GM12878 (cell line): Measurements from ENCODE around the gene METTL14. TPM values are rescaled to one million over a fixed set of nuclear protein-coding genes. Genes with fewer than 3 reads are reported as not detected.

Experiments
- ATAC-seq: fragments of 200-7000 bp; cut with Tn5 transposase; 3 replicates; pipeline ENCODE4 v1.9.1; 2020; ENCODE audit warnings: mild to moderate bottlenecking, moderate library complexity
- BruUV-seq: library from RNA; stranded (reverse); fragments of 400-500 nt; replicated peaks from 2 replicates; lab custom pipeline; 2021; lab: Mats Ljungman, UMichigan
- CTCF ChIA-PET: fragments of 300-600 bp; sonication (Branson Sonifier 250); formaldehyde crosslinking; extraction: SDS; loops from one replicate; lab custom pipeline; 2021; ENCODE audit warnings: inconsistent platforms; lab: Yijun Ruan, JAX
- POLR2A ChIA-PET: fragments of 350-600 bp; formaldehyde crosslinking; extraction: SDS; loops from one replicate; lab custom pipeline; 2021; ENCODE audit warnings: inconsistent platforms; lab: Charles Lee
- RAD21 ChIA-PET: fragments of 300-600 bp; sonication (Branson Sonifier 250); formaldehyde crosslinking; loops from one replicate; lab custom pipeline; 2023; ENCODE audit warnings: antibody characterized with exemption; ENCODE audit not compliant: unreplicated experiment; lab: Charles Lee
- SMC1A ChIA-PET: fragments of 300-600 bp; sonication (Branson Sonifier 250); formaldehyde crosslinking; loops from one replicate; lab custom pipeline; 2023; ENCODE audit not compliant: unreplicated experiment, uncharacterized antibody; lab: Charles Lee
- DNase-seq: peaks from one replicate; pipeline ENCODE4 v3.0.0-alpha.2; 2011; ENCODE audit warnings: low read depth, low spot score
- FAIRE-seq: peaks from 3 replicates; lab custom pipeline; 2011; peaks lifted over from hg19 to GRCh38; lab: Jason Lieb, UNC
- H2AFZ ChIP-seq: 2 replicates; pipeline ENCODE4 v1.6.0; 2011; ENCODE audit warnings: low read depth, low read length, control low read depth; ENCODE audit not compliant: control insufficient read depth
- H3K27ac ChIP-seq: 2 replicates; pipeline ENCODE4 v1.5.1; 2011; ENCODE audit warnings: control low read depth; ENCODE audit not compliant: control insufficient read depth, insufficient read depth
- H3K27me3 ChIP-seq, 2 experiments: replicated peaks in 1 of 2; 2 replicates each; pipeline versions ENCODE4 v1.6.0 to v1.6.1; 2011; ENCODE audit warnings: low read length in 1 of 2; ENCODE audit not compliant: control insufficient read depth in 2 of 2, insufficient read depth in 2 of 2
- H3K36me3 ChIP-seq, 2 experiments: 2 replicates each; pipeline ENCODE4 v1.5.1; 2011; ENCODE audit warnings: low read length in 1 of 2; ENCODE audit not compliant: control insufficient read depth in 2 of 2, insufficient read depth in 2 of 2
- H3K4me1 ChIP-seq: 2 replicates; pipeline ENCODE4 v1.6.1; 2011; ENCODE audit warnings: mild to moderate bottlenecking, low read length, moderate library complexity, mixed read lengths; ENCODE audit not compliant: control insufficient read depth, insufficient read depth
- H3K4me2 ChIP-seq: 2 replicates; pipeline ENCODE4 v1.6.0; 2011; ENCODE audit warnings: control low read depth; ENCODE audit not compliant: control insufficient read depth, insufficient read depth
- H3K4me3 ChIP-seq: fragments of 200-600 bp; sonication (generic); 2 replicates; pipeline ENCODE4 v1.5.1; 2016
- H3K79me2 ChIP-seq: 2 replicates; pipeline ENCODE4 v1.6.0; 2011; ENCODE audit warnings: low read length; ENCODE audit not compliant: control insufficient read depth, insufficient read depth
- H3K9ac ChIP-seq: 2 replicates; pipeline ENCODE4 v1.8.0; 2011; ENCODE audit warnings: low read length, control low read depth, mixed read lengths; ENCODE audit not compliant: control insufficient read depth, insufficient read depth
- H3K9me3 ChIP-seq: replicated peaks from 3 replicates; pipeline ENCODE4 v1.5.1; 2011; ENCODE audit warnings: mild to moderate bottlenecking, low read length; ENCODE audit not compliant: control insufficient read depth, insufficient read depth
- H4K20me1 ChIP-seq: 2 replicates; pipeline ENCODE4 v1.6.0; 2011; ENCODE audit not compliant: control insufficient read depth, insufficient read depth
- GABPA ChIP-seq: IDR thresholded peaks from 2 replicates; pipeline ENCODE4 v1.6.1; 2014; ENCODE audit warnings: antibody characterized with exemption, low read depth, mild to moderate bottlenecking, inconsistent platforms
- GATAD2B ChIP-seq: fragments of 450-650 bp; conservative IDR thresholded peaks from 2 replicates; pipeline ENCODE4 v1.6.1; 2017; ENCODE audit warnings: low read depth, mild to moderate bottlenecking, moderate library complexity
- IRF4 ChIP-seq: IDR thresholded peaks from 2 replicates; pipeline ENCODE4 v1.6.1; 2011; ENCODE audit warnings: low read depth, low read length
- NFIC ChIP-seq: IDR thresholded peaks from 2 replicates; pipeline ENCODE4 v1.6.1; 2012; ENCODE audit warnings: low read depth, mild to moderate bottlenecking, inconsistent platforms, low read length, moderate library complexity
- NFYA ChIP-seq: IDR thresholded peaks from 2 replicates; pipeline ENCODE4 v1.6.1; 2011; ENCODE audit warnings: low read depth, mild to moderate bottlenecking, low read length, improper control_type of control experiment, borderline replicate concordance
- NFYB ChIP-seq: IDR thresholded peaks from 2 replicates; pipeline ENCODE4 v1.6.1; 2011; ENCODE audit warnings: low read depth, mild to moderate bottlenecking, low read length, improper control_type of control experiment, moderate library complexity; ENCODE audit not compliant: insufficient read depth
- RBBP5 ChIP-seq: fragments of 200-600 bp; sonication (generic); conservative IDR thresholded peaks from 2 replicates; pipeline ENCODE4 v1.6.1; 2016
- SRF ChIP-seq, 2 experiments: IDR thresholded peaks; 2 replicates each; pipeline ENCODE4 v1.6.1; 2011; ENCODE audit warnings: low read depth in 2 of 2, low read length in 2 of 2, mild to moderate bottlenecking in 1 of 2, moderate library complexity in 1 of 2
- STAT3 ChIP-seq: IDR thresholded peaks from 2 replicates; pipeline ENCODE4 v1.6.1; 2011; ENCODE audit warnings: low read depth, low read length, improper control_type of control experiment
- WGBS: methylation state at CpG from one replicate; pipeline ENCODE4 v1.1.6; 2016; ENCODE audit warnings: low lambda C conversion rate; ENCODE audit not compliant: insufficient replicate concordance, insufficient coverage; ENCODE audit errors: missing lambda C conversion rate; 5-methylcytosine and 5-hydroxymethylcytosine counted together
- in situ Hi-C: fragments of 300-500 bp; cut with MboI; formaldehyde crosslinking; loops from 9 replicates; pipeline ENCODE4 v1.14.3; 2018; ENCODE audit warnings: mixed read lengths
- intact Hi-C: fragments of 100-400 bp; cut with micrococcal nuclease; formaldehyde crosslinking; loops from one replicate; pipeline ENCODE4 v1.14.2; 2022; ENCODE audit not compliant: unreplicated experiment
- polyA plus RNA-seq, 11 experiments: library from polyadenylated mRNA; depleted of rRNA in 4 of 11; unstranded in 6 of 11; stranded (reverse) in 5 of 11; fragments of >200 nt; fragmentation: Nextera tagmentation in 4 of 11; fragmentation: Illumina TruSeq in 1 of 11; extraction: Ambion mirVana in 4 of 11; extraction: Trizol in 1 of 11; gene quantifications; 1 replicate in 1 of 11; 2 replicates in 10 of 11; pipeline versions ENCODE4 v1.2.1 to v1.2.3, GENCODE V29; 2011 to 2016; ENCODE audit warnings: inconsistent platforms in 2 of 11, missing spikeins in 2 of 11, low read depth in 1 of 11
- total RNA-seq, 4 experiments: library from RNA; depleted of rRNA in 3 of 4; stranded (reverse); fragments of >200 nt in 3 of 4; fragmentation: Illumina TruSeq in 1 of 4; extraction: Trizol in 1 of 4; gene quantifications; 2 replicates each; pipeline versions ENCODE4 v1.2.1 to v1.2.3, GENCODE V29; 2013 to 2021
- TF ChIP-seq, protein P1 (sequence below): fragments of 450-650 bp; IDR thresholded peaks from 2 replicates; pipeline ENCODE4 v1.6.1; 2016; ENCODE audit warnings: mild to moderate bottlenecking, moderate library complexity, borderline replicate concordance
- TF ChIP-seq, protein P2 (sequence below): fragments of 450-650 bp; IDR thresholded peaks from 2 replicates; pipeline ENCODE4 v1.6.1; 2017; ENCODE audit warnings: mild to moderate bottlenecking, moderate library complexity

The METTL14 gene
- total and polyA plus RNA-seq, 10 of the 15 experiments (the other 5 are each of a cell fraction or from before 2014, with no cell fraction given): 11.2 to 44.9 (median 27.6) TPM

DNA sequence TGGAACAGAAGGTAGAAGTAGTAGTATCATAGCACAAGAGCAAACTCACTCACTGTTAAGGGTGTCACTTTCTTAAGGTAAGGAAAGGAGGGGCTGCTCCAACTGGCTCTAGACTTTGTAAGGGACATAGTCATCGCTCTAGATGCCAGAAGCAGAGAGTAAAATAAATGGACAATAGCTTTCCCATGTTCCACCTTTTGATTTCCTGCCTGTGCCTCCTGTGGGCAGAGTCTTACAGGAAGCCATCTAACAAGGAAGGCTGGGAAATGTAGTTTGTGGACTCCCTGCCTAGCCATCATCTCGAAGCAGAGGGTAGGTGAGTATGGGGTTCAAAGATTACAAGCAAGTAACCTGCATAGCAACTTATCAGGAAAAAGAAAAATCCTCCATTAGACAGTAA lies 1.7 kb upstream of the METTL14 start (continued):
- TF ChIP-seq, protein P1, sequence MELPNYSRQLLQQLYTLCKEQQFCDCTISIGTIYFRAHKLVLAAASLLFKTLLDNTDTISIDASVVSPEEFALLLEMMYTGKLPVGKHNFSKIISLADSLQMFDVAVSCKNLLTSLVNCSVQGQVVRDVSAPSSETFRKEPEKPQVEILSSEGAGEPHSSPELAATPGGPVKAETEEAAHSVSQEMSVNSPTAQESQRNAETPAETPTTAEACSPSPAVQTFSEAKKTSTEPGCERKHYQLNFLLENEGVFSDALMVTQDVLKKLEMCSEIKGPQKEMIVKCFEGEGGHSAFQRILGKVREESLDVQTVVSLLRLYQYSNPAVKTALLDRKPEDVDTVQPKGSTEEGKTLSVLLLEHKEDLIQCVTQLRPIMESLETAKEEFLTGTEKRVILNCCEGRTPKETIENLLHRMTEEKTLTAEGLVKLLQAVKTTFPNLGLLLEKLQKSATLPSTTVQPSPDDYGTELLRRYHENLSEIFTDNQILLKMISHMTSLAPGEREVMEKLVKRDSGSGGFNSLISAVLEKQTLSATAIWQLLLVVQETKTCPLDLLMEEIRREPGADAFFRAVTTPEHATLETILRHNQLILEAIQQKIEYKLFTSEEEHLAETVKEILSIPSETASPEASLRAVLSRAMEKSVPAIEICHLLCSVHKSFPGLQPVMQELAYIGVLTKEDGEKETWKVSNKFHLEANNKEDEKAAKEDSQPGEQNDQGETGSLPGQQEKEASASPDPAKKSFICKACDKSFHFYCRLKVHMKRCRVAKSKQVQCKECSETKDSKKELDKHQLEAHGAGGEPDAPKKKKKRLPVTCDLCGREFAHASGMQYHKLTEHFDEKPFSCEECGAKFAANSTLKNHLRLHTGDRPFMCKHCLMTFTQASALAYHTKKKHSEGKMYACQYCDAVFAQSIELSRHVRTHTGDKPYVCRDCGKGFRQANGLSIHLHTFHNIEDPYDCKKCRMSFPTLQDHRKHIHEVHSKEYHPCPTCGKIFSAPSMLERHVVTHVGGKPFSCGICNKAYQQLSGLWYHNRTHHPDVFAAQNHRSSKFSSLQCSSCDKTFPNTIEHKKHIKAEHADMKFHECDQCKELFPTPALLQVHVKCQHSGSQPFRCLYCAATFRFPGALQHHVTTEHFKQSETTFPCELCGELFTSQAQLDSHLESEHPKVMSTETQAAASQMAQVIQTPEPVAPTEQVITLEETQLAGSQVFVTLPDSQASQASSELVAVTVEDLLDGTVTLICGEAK: peak; percentile 50; the same call in 1 of the 2 replicates
- TF ChIP-seq IRF4: no peak
- no peak for TF ChIP-seq NFIC
- TF ChIP-seq NFYB: no peak
- peak; percentile 78 for TF ChIP-seq GABPA

- Histone ChIP-seq H3K4me2 (no peak overlapping the region), H3K79me2 (no peaks in the 10 kb centered on the region), H3K9ac (no peak overlapping the region), H3K27ac (no peak overlapping the region), H3K27me3 (no peaks in the 10 kb centered on the region), H2AFZ (no peak overlapping the region), H4K20me1 (no peaks in the 10 kb centered on the region), H3K9me3 (no peaks in the 10 kb centered on the region), H3K4me3 (no peak overlapping the region), H3K36me3 (peaks cover 1 to 11% of the 10 kb centered on the region in 2 experiments; a peak in 3 of 4 replicates), H3K4me1 (no peaks in the 10 kb centered on the region)
- no peak for ATAC-seq
- RAD21 ChIA-PET: no interaction called here
- CTCF ChIA-PET: no interaction called here
- no peak for TF ChIP-seq SRF (IDR thresholded peaks at IDR 0.05; ENCODE audit: low read depth in 2 of 2, low read length in 2 of 2)
- TF ChIP-seq NFYA: no peak
- no peak for TF ChIP-seq STAT3
- TF ChIP-seq, protein P2, sequence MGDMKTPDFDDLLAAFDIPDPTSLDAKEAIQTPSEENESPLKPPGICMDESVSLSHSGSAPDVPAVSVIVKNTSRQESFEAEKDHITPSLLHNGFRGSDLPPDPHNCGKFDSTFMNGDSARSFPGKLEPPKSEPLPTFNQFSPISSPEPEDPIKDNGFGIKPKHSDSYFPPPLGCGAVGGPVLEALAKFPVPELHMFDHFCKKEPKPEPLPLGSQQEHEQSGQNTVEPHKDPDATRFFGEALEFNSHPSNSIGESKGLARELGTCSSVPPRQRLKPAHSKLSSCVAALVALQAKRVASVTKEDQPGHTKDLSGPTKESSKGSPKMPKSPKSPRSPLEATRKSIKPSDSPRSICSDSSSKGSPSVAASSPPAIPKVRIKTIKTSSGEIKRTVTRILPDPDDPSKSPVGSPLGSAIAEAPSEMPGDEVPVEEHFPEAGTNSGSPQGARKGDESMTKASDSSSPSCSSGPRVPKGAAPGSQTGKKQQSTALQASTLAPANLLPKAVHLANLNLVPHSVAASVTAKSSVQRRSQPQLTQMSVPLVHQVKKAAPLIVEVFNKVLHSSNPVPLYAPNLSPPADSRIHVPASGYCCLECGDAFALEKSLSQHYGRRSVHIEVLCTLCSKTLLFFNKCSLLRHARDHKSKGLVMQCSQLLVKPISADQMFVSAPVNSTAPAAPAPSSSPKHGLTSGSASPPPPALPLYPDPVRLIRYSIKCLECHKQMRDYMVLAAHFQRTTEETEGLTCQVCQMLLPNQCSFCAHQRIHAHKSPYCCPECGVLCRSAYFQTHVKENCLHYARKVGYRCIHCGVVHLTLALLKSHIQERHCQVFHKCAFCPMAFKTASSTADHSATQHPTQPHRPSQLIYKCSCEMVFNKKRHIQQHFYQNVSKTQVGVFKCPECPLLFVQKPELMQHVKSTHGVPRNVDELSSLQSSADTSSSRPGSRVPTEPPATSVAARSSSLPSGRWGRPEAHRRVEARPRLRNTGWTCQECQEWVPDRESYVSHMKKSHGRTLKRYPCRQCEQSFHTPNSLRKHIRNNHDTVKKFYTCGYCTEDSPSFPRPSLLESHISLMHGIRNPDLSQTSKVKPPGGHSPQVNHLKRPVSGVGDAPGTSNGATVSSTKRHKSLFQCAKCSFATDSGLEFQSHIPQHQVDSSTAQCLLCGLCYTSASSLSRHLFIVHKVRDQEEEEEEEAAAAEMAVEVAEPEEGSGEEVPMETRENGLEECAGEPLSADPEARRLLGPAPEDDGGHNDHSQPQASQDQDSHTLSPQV: no peak
- no peak for TF ChIP-seq RBBP5
- no peak for TF ChIP-seq GATAD2B
- in situ Hi-C loops: loop anchor here (10.0 kb wide), 1 partner anchor 62 kb away; no protein-coding TSS in a partner anchor
- POLR2A ChIA-PET: no interaction called here
- 68% methylated on average over 2 of the region's 2 CpGs for WGBS
- BruUV-seq: no TSS peak
- intact Hi-C loops: no loop called here
- SMC1A ChIA-PET: no interaction called here
- FAIRE-seq: no peak
- no peak for DNase-seq
These were observed 17.9 kb downstream of the METTL14 start for GRCh38 chr4:118703118-118703517.
